ENCODE data around the gene VAMP4.

DNA sequence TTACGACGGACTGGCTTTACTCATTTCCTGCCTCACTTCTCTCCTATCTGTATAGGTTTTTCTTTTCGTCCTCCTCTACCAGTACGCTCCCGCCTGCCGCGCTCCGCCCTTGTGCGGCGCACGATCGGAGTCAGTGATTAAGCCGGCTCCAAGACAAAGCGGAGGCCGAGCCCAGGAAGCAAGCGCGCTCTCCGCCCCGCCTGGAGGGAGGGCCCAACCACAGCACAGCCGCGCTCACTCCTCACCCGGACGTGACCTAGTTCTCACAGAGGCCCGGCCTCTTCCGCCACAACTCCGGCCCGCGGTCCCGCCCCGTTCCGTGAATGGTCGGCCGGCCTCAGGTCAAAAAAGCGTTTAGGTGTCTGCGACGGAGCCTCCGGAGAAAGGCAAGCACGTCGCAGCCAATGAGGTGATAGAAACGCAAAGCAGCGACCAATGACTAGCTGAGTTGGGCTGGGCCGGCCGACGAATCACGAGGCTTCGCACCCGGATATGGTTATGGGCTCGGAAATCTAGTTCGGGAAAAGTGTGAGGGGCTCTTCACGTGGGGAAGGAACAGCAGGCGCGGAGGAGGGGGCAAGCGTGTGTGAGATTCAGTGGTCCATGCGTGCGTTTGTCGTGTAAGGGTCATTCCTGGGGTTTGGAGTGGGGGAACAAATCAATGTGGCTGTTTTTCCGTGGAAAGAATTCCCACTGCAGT lies 39.5 kb upstream of the VAMP4 start, which contains the start of gene METTL13:
- TF ChIP-seq, protein P1, sequence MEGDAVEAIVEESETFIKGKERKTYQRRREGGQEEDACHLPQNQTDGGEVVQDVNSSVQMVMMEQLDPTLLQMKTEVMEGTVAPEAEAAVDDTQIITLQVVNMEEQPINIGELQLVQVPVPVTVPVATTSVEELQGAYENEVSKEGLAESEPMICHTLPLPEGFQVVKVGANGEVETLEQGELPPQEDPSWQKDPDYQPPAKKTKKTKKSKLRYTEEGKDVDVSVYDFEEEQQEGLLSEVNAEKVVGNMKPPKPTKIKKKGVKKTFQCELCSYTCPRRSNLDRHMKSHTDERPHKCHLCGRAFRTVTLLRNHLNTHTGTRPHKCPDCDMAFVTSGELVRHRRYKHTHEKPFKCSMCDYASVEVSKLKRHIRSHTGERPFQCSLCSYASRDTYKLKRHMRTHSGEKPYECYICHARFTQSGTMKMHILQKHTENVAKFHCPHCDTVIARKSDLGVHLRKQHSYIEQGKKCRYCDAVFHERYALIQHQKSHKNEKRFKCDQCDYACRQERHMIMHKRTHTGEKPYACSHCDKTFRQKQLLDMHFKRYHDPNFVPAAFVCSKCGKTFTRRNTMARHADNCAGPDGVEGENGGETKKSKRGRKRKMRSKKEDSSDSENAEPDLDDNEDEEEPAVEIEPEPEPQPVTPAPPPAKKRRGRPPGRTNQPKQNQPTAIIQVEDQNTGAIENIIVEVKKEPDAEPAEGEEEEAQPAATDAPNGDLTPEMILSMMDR (IDR thresholded peaks at IDR 0.05): no peak
- TF ChIP-seq EP300 (IDR thresholded peaks at IDR 0.05): no peak
- peak in 2 of 4 donors; percentile 89 to 94 for TF ChIP-seq POLR2A (IDR thresholded peaks at IDR 0.05)

Measured in stomach (tissue), 4 donors.